Mammary epithelial cell (primary cell): ENCODE data around the gene RIMBP3B.
"Not testable (repeated sequence)": the region's sequence is repeated elsewhere in the genome, so short reads cannot be mapped to it uniquely, and the experiment has no call there.

Experiments used
- CTCF ChIP-seq, 2 donors: IDR thresholded peaks in 1 of 2; conservative IDR thresholded peaks in 1 of 2; 2 replicates each; pipeline ENCODE4 v1.5.1; 2011 to 2012; ENCODE audit warnings: inconsistent platforms in 2 of 2, low read length in 2 of 2, mild to moderate bottlenecking in 2 of 2, control low read depth in 1 of 2, low read depth in 1 of 2; ENCODE audit not compliant: insufficient read depth in 1 of 2; ENCODE audit errors: extremely low read depth in 1 of 2
- EZH2 ChIP-seq: IDR thresholded peaks from 2 replicates; pipeline ENCODE4 v1.6.1; 2012; ENCODE audit warnings: low read length, inconsistent platforms, borderline replicate concordance

GRCh38 chr22:21375880-21376279, 7.7 kb upstream of the RIMBP3B start:
- TF ChIP-seq CTCF (conservative IDR thresholded peaks at IDR 0.05 in 1 of 2, IDR thresholded peaks at IDR 0.05 in 1 of 2; ENCODE audit: extremely low read depth in 1 of 2, insufficient read depth in 1 of 2, low read depth in 1 of 2, low read length in 2 of 2); EZH2: not testable (repeated sequence)
